CD4-positive, alpha-beta T cell treated with Interleukin-15 for 1 hour (primary cell): Measurements from ENCODE around the gene UCP3.

Source experiments
- DNase-seq: peaks from one replicate; pipeline ENCODE4 v3.0.0-alpha.2; 2020

The UCP3 gene

DNA sequence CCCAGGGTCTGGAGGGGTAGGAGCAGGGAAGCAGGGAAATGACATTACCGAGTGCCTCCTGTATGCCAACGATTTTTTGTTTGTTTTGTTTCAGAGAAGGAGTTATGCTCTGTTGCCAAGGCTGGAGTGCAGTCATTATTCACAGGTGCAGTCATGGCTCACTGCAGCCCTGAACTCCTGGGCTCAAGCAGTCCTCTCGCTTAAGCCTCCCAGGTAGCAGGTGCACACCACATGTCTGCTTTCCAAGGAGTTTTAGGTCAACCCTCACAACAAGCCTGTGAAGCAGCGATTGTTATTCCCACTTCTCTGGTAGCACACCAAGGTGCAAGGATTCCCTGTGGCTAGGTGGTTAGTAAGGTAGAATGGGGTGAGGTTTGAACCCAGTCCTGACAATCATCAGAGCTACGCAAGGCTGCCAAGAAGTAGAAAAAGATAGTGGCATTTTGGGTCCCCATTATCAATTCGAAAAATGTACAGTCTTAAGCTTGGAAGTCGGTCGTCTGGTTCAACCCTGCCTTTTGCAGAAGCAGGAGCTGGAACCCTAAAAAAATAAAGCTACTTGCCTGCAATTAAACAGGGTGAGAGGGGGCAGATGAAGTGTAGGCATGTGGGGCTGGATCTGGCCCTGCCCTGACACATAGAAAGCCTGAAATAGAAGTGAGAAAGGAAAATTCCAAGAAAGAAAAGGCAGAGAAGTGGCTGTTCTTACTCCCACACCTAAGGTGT is 9.1 kb downstream of the UCP3 start:
- DNase-seq, result peak; percentile 65

GRCh38 chr11:73998846-73999575 is 9.9 kb downstream of the UCP3 start:
- no peak for DNase-seq

DNA sequence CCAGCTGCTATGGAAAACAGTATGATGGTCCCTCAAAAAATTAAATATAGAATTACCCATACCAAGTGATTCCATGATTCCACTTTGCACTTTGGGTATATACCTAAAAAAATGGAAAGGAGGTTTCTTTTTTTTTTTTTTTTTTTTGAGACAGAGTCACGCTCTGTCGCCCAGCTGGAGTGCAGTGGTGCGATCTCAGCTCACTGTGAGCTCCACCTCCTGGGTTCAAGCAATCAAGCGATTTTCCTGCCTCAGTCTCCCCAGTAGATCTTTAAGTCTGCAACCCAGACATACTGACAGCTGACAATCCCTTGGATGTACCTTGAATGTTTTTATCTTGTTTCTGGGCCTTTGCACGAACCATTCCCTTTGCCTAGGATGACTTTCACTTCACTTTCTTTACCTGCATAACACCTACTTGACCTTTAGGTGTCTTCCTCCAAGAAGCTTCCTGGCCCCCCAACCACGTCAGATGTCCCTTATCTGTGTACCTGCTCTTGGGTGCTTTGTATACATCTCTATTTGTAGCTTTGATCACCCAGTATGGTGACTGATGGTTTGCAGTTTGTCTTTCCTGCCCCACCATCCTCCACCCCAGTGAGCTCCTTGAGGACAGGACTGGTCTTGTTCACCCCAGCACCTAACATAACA is 11.6 kb downstream of the UCP3 start:
- DNase-seq, result no peak

- DNase-seq, result no peak
Measured at GRCh38 chr11:73996161-73996747, 12.6 kb downstream of the UCP3 start.

DNA sequence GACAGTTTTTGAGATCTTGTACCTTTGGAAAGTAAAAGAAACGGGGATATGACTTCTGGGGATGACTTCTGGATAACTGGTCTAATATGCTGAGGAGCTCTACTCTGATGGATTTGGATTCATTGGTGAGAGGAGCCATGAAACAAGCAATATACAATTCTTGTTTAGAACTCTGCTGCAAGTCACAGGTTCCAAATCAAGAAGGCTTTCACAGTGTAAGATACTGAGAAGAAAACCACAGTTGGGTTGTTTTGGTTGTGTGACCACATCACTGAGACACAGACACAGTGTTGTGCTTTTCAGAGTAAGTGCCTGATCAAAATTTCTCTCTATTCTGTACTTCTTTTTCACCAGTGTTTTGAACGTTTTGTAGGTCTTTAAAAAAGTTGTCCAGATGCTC is 13.2 kb downstream of the UCP3 start:
- DNase-seq, result peak; percentile 61

DNA sequence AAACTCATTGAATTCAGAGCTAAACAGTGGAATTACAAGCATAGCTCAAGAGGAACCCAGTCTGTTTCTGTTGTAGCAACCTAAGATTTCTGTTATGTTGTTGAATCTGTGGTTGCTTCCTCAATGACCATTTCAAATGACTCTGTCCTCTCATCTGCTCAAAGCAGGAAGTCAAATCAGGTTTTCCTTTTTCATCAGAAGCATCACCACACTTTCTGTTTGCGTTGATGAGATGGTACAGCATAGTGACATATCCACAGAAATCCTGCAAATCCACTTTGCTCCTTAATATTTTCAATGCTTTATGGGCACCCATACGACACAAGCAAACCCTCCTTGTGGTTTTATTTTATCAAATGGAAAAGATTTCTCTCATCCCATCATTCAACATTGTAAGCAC is 13.6 kb downstream of the UCP3 start:
- no peak for DNase-seq

DNA sequence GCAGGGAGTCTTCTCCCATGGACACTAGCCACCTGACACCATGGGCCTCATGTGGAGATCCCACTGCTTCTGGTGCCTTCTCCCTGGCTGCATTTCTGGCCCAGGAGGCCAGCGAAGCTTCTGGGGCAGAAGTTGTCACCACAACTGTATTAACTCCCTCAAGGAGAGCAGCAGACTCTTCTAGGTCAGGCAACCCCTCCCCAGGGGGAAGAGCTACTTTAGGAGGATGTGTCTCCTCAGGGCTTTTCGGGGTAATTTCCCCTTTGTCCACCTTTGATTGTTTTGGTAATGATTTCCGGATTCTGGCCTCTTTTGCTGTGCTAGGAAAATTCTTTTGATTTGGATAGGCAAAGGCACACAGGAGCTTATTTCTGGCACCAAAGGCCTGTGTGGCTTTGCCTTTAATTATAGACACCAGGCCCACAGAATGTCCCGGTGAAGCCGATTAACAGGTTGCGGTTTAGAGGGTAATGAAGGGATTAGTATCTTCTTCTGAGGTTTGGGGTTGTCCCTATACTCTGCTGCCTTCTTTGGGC is 17.3 kb downstream of the UCP3 start:
- no peak for DNase-seq

DNA sequence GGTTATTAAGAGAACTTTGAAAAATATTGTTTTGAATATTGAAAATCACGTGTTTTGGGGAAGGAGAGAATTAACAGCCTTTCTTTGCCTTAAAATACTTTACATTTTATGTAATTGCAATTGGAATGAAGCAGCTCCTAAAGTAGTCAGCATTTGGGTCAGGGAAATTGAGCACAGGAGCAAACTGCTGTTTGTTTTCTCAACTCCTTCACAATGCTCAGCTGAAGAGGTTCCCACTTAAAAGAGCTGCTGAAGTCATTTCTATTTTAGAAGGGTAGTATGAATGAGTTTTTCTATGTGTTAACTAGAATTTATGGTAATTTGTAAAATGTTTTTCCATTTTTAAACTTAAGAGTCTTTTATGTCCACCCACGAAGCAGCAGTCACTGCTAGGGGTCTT is 18.2 kb downstream of the UCP3 start:
- no peak for DNase-seq

DNA sequence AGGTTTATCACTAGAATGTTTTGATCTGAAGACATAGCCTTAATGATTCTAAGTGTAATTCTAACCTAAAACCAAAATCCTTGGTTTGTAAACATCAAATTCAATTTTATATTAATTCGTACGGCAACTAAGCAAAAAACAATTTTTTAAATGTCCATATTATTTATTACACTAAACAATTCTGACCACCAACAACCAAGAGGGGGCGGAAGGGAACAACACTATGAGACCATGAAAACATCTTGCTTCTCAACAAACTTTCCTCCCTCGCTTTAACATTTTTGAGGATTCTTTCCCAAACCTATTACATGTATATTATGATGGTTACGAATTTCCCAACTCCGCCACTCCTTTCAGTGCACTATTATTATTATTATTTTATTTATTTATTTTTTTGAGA is 19.7 kb downstream of the UCP3 start:
- no peak for DNase-seq

DNA sequence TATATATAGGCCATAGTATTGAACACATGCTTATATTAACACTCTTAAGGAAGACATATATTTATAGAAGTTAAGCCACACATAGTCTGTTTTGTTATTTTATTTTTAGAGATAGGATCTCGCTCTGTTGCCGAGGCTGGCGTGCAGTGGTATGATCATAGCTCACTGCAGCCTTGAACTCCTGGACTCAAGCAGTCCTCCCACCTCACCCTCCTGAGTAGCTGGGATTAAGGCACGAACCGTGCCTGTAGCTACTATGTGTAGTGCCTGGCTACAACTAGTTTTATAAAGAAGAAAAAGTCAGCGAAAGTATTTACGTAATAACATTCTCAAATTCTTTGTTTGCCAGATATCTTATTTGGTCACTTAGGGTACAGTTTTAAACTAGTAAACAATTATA is 20.7 kb downstream of the UCP3 start:
- no peak for DNase-seq

DNA sequence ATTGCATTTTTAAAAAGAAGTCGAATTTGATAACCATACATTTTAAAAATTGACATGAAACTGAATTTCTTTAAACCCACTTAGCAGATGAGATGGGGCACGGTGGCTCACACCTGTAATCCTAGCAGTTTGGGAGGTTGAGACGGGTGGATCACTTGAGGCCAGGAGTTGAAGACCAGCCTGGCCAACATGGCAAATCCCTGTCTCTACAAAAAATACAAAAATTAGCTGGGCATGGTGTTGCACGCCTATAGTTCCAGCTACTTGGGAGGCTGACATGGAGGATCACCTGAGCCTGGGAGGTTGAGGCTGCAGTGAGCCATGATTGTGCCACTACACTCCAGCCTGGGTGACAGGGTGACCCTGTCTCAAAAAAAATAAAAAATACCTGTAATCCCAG is 23.2 kb downstream of the UCP3 start:
- peak; percentile 10 for DNase-seq

DNA sequence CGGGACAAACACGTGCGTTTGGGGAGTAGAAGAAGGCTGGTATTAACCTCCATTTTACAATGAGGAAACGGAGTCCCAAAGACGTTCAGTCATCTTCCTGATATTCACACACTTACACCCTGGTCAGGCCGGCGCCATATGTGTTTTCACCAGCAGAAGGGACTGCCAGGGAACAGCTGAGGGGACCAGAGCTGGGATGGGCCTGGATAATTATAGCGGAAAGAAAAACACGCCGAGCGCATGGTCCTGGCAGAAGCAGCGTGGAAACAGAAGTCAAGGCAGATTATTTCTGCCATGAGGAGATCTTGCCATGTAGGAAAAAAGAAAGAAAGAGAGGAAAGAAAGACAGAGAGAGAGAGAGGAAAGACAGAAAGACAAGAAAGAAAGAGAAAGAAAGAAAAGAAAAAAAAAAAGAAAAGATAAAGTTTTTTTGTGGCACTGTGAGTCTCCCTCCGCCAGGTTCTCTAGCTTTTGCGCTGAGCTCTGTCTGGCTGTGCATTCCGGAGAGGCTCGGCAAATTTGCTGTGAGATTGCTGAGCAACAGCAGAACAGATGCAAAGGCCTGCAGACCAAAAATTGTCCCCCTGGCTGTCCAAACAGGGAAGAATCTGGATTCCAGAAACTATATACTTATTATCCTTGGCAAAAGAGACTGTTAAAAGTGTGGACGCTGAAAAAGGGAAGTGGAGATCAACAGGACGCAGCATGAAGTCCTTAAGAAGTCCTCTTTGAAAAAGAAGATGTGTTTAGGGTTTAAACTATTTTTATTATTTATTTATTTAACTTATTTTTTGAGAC is 24.9 kb downstream of the UCP3 start:
- no peak for DNase-seq

GRCh38 chr11:73982990-73983740 is 25.7 kb downstream of the UCP3 start:
- peak; percentile 97 for DNase-seq

GRCh38 chr11:73982595-73982989 is 26.3 kb downstream of the UCP3 start, which contains the start of gene UCP2:
Gene UCP2 (minus strand): TSS chr11:73982843. CDS start chr11:73978378, 4,465 bp downstream.
- DNase-seq, result peak; percentile 88

- no peak for DNase-seq
Measured at GRCh38 chr11:73981051-73981805, 27.7 kb downstream of the UCP3 start.

DNA sequence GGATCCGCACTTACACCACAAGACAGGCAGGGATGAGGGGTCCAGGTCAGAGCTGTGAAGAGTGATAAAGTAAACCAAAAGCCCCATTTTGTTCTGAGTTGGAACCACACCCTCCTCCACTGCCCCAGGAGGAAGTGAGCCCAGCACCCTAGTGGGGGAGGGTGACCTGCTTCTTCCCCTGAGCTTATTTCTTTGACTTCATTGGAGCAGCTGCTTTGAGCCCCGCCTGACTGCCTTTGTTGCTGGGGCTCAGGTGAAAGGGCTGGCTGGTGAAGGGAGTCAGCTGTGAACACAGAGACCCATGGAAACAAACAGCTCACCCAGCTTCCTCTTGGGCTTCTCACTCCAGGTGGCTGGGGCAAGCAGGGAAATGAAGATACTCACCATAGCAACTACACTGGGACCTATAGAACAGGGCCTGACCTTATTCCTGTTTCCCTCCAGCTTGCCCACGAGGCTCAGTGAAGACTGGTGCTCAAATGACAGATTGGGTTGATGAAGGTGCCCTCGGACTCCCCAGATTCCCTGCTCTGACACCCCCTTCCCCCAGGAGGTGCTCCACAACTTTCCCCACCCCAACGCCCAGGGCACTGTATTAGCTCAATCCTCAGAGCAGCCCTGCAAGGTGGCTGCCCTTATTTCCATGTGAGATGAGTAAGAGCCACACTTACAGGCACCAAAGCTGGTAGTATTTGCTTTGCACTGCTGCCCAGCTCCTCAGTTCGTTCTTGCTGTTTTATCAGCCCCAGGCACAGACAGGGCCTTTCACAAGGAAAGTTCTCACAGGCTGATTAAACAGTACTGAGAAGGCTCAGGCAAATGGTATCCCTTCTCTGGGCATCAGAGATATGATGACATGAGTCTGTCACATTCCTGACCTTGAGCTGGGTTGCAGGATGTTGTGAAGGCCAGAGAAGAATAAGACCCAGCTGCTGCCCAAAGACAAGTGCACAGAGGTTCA is 28.6 kb downstream of the UCP3 start:
- peak; percentile 93 for DNase-seq

- DNase-seq, result no peak
Measured at GRCh38 chr11:73978576-73979086, 30.3 kb downstream of the UCP3 start.

GRCh38 chr11:73977856-73978519 is 30.9 kb downstream of the UCP3 start:
- no peak for DNase-seq
